HCT116 (cell line): ENCODE measurements around the gene OR56A1. TPM values are rescaled to one million over a fixed set of nuclear protein-coding genes. Genes with fewer than 3 reads are reported as not detected.

ENCODE experiments used
- ATAC-seq: fragments of 200-7000 bp; cut with Tn5 transposase; 2 replicates; pipeline ENCODE4 v1.9.1; 2020; ENCODE audit warnings: mild to moderate bottlenecking, moderate library complexity
- BruUV-seq: library from RNA; stranded (reverse); fragments of 400-500 nt; replicated peaks from 2 replicates; lab custom pipeline; 2021; lab: Mats Ljungman, UMichigan
- CTCF ChIA-PET: fragments of 300-600 bp; sonication (Branson Sonifier 250); formaldehyde crosslinking; loops from one replicate; lab custom pipeline; 2021; ENCODE audit warnings: antibody characterized with exemption; lab: Charles Lee
- POLR2A ChIA-PET: fragments of 300-600, 350-600 bp; sonication (Branson Sonifier 250); formaldehyde crosslinking; loops from one replicate; lab custom pipeline; 2021; ENCODE audit warnings: antibody characterized with exemption; lab: Charles Lee
- RAD21 ChIA-PET, 2 experiments: fragments of 300-600 bp; sonication (Branson Sonifier 250); formaldehyde crosslinking; loops; one replicate each; lab custom pipeline; 2023; ENCODE audit warnings: low total read pairs in 2 of 2; ENCODE audit not compliant: uncharacterized antibody in 2 of 2, unreplicated experiment in 2 of 2, low non-redundant PET in 1 of 2; lab: Charles Lee
- DNase-seq: peaks from one replicate; pipeline ENCODE4 v3.0.0-alpha.2; 2010; ENCODE audit warnings: low read depth, low spot score
- H2AFZ ChIP-seq: fragments of 200-600 bp; shearing (Covaris generic), sonication (generic); 2 replicates; pipeline ENCODE4 v1.6.1; 2017; ENCODE audit warnings: low read depth, mixed run types, mixed read lengths, antibody characterized with exemption, low read length; ENCODE audit not compliant: poor library complexity, severe bottlenecking
- H3K27ac ChIP-seq: 2 replicates; pipeline ENCODE4 v1.5.1; 2012; ENCODE audit warnings: low read depth, low read length
- H3K27me3 ChIP-seq: fragments of 200-600 bp; sonication (generic); 2 replicates; pipeline ENCODE4 v1.6.1; 2016; ENCODE audit warnings: mixed run types, low read length, mixed read lengths; ENCODE audit not compliant: insufficient read depth
- H3K36me3 ChIP-seq, 2 experiments: fragments of 200-500 bp in 1 of 2; fragments of 200-600 bp in 1 of 2; sonication (Bioruptor generic) in 1 of 2; sonication (generic) in 1 of 2; 2 replicates each; pipeline versions ENCODE4 v1.5.1 to v1.6.1; 2014 to 2016; ENCODE audit warnings: low read length in 2 of 2, inconsistent platforms in 1 of 2, mixed read lengths in 1 of 2, mixed run types in 1 of 2; ENCODE audit not compliant: insufficient read depth in 2 of 2, control insufficient read depth in 1 of 2
- H3K4me1 ChIP-seq, 2 experiments: fragments of 200-600 bp in 1 of 2; sonication (generic) in 1 of 2; 2 replicates each; pipeline versions ENCODE4 v1.5.1 to v1.6.1; 2012 to 2017; ENCODE audit warnings: low read length in 2 of 2, inconsistent platforms in 1 of 2, mild to moderate bottlenecking in 1 of 2, mixed read lengths in 1 of 2, mixed run types in 1 of 2, moderate library complexity in 1 of 2; ENCODE audit not compliant: insufficient read depth in 2 of 2, control insufficient read depth in 1 of 2
- H3K4me2 ChIP-seq: fragments of 200-600 bp; sonication (generic); 2 replicates; pipeline ENCODE4 v1.6.1; 2017; ENCODE audit warnings: mixed run types, low read length, mixed read lengths
- H3K4me3 ChIP-seq, 2 experiments: fragments of 200-600 bp in 1 of 2; sonication (generic) in 1 of 2; replicated peaks in 1 of 2; 2 replicates each; pipeline ENCODE4 v1.5.1; 2011 to 2016; ENCODE audit warnings: low read length in 2 of 2, control low read depth in 1 of 2, low read depth in 1 of 2, mild to moderate bottlenecking in 1 of 2, mixed read lengths in 1 of 2, mixed run types in 1 of 2
- H3K79me2 ChIP-seq: fragments of 200-600 bp; sonication (generic); 2 replicates; pipeline ENCODE4 v1.6.1; 2017; ENCODE audit warnings: mild to moderate bottlenecking, mixed run types, low read length, moderate library complexity, mixed read lengths; ENCODE audit not compliant: insufficient read depth
- H3K9ac ChIP-seq: fragments of 200-600 bp; sonication (generic); 2 replicates; pipeline ENCODE4 v1.6.1; 2016; ENCODE audit warnings: low read length, mixed read lengths
- H3K9me2 ChIP-seq: fragments of 200-600 bp; sonication (generic), shearing (Covaris generic); 2 replicates; pipeline ENCODE4 v1.6.1; 2017; ENCODE audit warnings: mixed run types, mild to moderate bottlenecking, moderate library complexity; ENCODE audit not compliant: insufficient read depth
- H3K9me3 ChIP-seq, 2 experiments: fragments of 200-500 bp in 1 of 2; fragments of 200-600 bp in 1 of 2; sonication (Bioruptor generic) in 1 of 2; sonication (generic) in 1 of 2; 2 replicates each; pipeline ENCODE4 v1.6.1; 2014 to 2017; ENCODE audit warnings: low read length in 2 of 2, mixed read lengths in 2 of 2, inconsistent platforms in 1 of 2, low read depth in 1 of 2, mild to moderate bottlenecking in 1 of 2, mixed run types in 1 of 2, moderate library complexity in 1 of 2; ENCODE audit not compliant: control insufficient read depth in 1 of 2, insufficient read depth in 1 of 2
- H4K20me1 ChIP-seq: fragments of 200-600 bp; sonication (generic), shearing (Covaris generic); 2 replicates; pipeline ENCODE4 v1.6.1; 2017; ENCODE audit warnings: mixed run types, mild to moderate bottlenecking, moderate library complexity; ENCODE audit not compliant: insufficient read depth
- ATF3 ChIP-seq: IDR thresholded peaks from 2 replicates; pipeline ENCODE4 v1.6.1; 2012
- CEBPB ChIP-seq: IDR thresholded peaks from 2 replicates; pipeline ENCODE4 v1.6.1; 2012; ENCODE audit warnings: low read depth
- CTCF ChIP-seq, 3 experiments: fragments of 200-600 bp in 1 of 3; sonication (generic) in 1 of 3; IDR thresholded peaks in 2 of 3; conservative IDR thresholded peaks in 1 of 3; 2 replicates each; pipeline ENCODE4 v1.5.1; 2012 to 2017; ENCODE audit warnings: low read depth in 2 of 3, low read length in 2 of 3, antibody characterized with exemption in 1 of 3, borderline replicate concordance in 1 of 3, control low read depth in 1 of 3, mild to moderate bottlenecking in 1 of 3, mixed read lengths in 1 of 3, mixed run types in 1 of 3, moderate library complexity in 1 of 3; ENCODE audit not compliant: insufficient read depth in 1 of 3
- EGR1 ChIP-seq: IDR thresholded peaks from 2 replicates; pipeline ENCODE4 v1.6.1; 2012; ENCODE audit warnings: low read depth
- ELF1 ChIP-seq: IDR thresholded peaks from 2 replicates; pipeline ENCODE4 v1.6.1; 2012; ENCODE audit warnings: low read depth, borderline replicate concordance
- EZH2phosphoT487 ChIP-seq: fragments of 200-600 bp; IDR thresholded peaks from 2 replicates; pipeline ENCODE4 v1.6.1; 2018; ENCODE audit warnings: antibody characterized with exemption, borderline replicate concordance
- MAX ChIP-seq: IDR thresholded peaks from 2 replicates; pipeline ENCODE4 v1.6.1; 2012
- POLR2AphosphoS5 ChIP-seq: IDR thresholded peaks from 2 replicates; pipeline ENCODE4 v1.6.1; 2011; ENCODE audit warnings: mild to moderate bottlenecking, low read depth, low read length, moderate library complexity
- RAD21 ChIP-seq: IDR thresholded peaks from 2 replicates; pipeline ENCODE4 v1.6.1; 2012; ENCODE audit warnings: low read depth, mild to moderate bottlenecking
- REST ChIP-seq: IDR thresholded peaks from 2 replicates; pipeline ENCODE4 v1.6.1; 2012; ENCODE audit warnings: low read depth
- SIN3A ChIP-seq: IDR thresholded peaks from 2 replicates; pipeline ENCODE4 v1.6.1; 2012; ENCODE audit warnings: low read depth
- SRF ChIP-seq: IDR thresholded peaks from 2 replicates; pipeline ENCODE4 v1.6.1; 2012; ENCODE audit warnings: low read depth
- TCF7L2 ChIP-seq: IDR thresholded peaks from 2 replicates; pipeline ENCODE4 v1.7.0; 2011; ENCODE audit warnings: borderline replicate concordance, inconsistent platforms; ENCODE audit not compliant: insufficient read depth, insufficient read length; ENCODE audit errors: extremely low read depth
- ZFX ChIP-seq: fragments of 450-650 bp; IDR thresholded peaks from 2 replicates; pipeline ENCODE4 v1.6.1; 2017
- ZNF274 ChIP-seq: fragments of 200-500 bp; sonication (Bioruptor generic); IDR thresholded peaks from 2 replicates; pipeline ENCODE4 v1.6.1; 2014; ENCODE audit warnings: mild to moderate bottlenecking, low read depth, low read length, inconsistent platforms
- intact Hi-C: fragments of 100-400 bp; cut with micrococcal nuclease; formaldehyde crosslinking; loops from 2 replicates; pipeline ENCODE4 v1.10.0; 2022
- total RNA-seq: library from RNA; stranded (reverse); gene quantifications from one replicate; pipeline ENCODE4 v1.2.1, GENCODE V29; 2021; ENCODE audit not compliant: unreplicated experiment

OR56A1 gene
- total RNA-seq, 1 experiment from 2014 or later, result not detected

- TF ChIP-seq REST (no peak), CEBPB (no peak)
Measured at GRCh38 chr11:6040874-6041273, 10.3 kb upstream of the OR56A1 start (continued).

- Histone ChIP-seq H3K9ac (no peak overlapping the region), H3K4me2 (no peak overlapping the region), H3K36me3 (no peaks in the 10 kb centered on the region), H3K4me1 (no peaks in the 10 kb centered on the region), H3K9me2 (no peaks in the 10 kb centered on the region), H3K27me3 (peaks cover 61% of the 10 kb centered on the region), H3K79me2 (no peaks in the 10 kb centered on the region), H3K9me3 (no peaks in the 10 kb centered on the region), H3K4me3 (no peak overlapping the region), H2AFZ (no peak overlapping the region), H3K27ac (no peak overlapping the region), H4K20me1 (no peaks in the 10 kb centered on the region)
- no TSS peak for BruUV-seq
- no peak for ATAC-seq
- no peak for TF ChIP-seq SIN3A
- no peak for TF ChIP-seq CTCF (IDR thresholded peaks at IDR 0.05 in 2 of 3, conservative IDR thresholded peaks at IDR 0.05 in 1 of 3; ENCODE audit: borderline replicate concordance in 1 of 3, insufficient read depth in 1 of 3, low read depth in 2 of 3, low read length in 2 of 3)
- TF ChIP-seq RAD21, result no peak
- TF ChIP-seq SRF, result no peak
- no peak for TF ChIP-seq EGR1
- TF ChIP-seq ZNF274, result no peak
- no peak for TF ChIP-seq POLR2AphosphoS5
- no peak for TF ChIP-seq MAX
- TF ChIP-seq TCF7L2, result no peak
- TF ChIP-seq ELF1, result no peak
- no peak for TF ChIP-seq EZH2phosphoT487
- no peak for TF ChIP-seq ATF3
- TF ChIP-seq ZFX, result no peak
- ChIA-PET RAD21 (no interaction called here), POLR2A (no interaction called here), CTCF (no interaction called here)
- no peak for DNase-seq
- intact Hi-C loops, result no loop called here
Measured at GRCh38 chr11:6027501-6027900, 3.1 kb downstream of the OR56A1 start.
